Stimulated activated CD4-positive, alpha-beta T cell treated with anti-CD3 and anti-CD28 coated beads, TNF-alpha, amount 100 ng/mL, for 1 hour (primary cell): ENCODE measurements around the gene SLC16A6.
"Not testable (repeated sequence)": the region's sequence is repeated elsewhere in the genome, so short reads cannot be mapped to it uniquely, and the experiment has no call there.

Experiments used
- DNase-seq, 3 donors: peaks; one replicate each; pipeline ENCODE4 v3.0.0-alpha.2; 2020; ENCODE audit warnings: low read depth in 3 of 3, low spot score in 1 of 3

The SLC16A6 gene

GRCh38 chr17:68221786-68222185 lies 69.1 kb downstream of the SLC16A6 start:
- DNase-seq = no peak

GRCh38 chr17:68220786-68221185 lies 70.1 kb downstream of the SLC16A6 start:
- DNase-seq = not testable (repeated sequence)

DNA sequence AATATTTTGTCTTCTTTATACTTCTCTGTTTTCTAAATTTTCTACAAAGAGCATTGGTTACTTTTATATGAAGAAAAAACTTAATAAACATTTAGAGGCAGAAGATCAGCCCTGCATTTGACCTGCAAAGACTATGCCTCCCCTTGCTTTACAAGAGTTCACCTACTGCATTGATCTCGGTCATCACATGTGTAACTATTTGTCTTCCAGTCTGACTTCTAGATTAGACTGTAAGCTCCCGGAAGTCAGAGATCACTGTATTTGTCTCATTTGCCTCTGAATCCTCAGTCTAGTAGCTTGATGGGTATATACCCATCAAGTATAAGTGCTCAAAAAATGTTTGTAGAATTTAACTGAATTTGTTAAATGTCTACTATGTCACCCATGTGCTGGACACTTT lies 70.7 kb downstream of the SLC16A6 start:
- not testable (repeated sequence) for DNase-seq

DNA sequence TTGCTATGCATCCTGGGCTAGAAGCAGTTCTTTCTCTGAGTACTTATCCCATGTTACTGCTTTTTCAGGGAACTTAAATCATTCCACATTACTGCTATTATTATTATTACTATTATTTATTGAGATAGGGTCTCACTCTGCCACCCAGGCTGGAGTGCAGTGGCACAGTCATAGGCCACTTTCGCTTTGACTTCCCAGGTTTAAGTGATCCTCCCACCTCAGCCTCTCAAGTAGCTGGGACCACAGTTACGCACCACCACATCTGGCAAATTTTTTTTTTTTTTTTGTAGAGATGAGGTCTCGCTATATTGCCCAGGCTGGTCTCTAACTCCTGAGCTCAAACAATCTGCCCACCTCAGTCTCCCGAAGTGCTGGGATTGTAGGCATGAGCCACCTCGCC lies 71.5 kb downstream of the SLC16A6 start:
- DNase-seq = not testable (repeated sequence)
